Heart left ventricle (tissue), 13 donors: ENCODE data around the gene TTC7B.

ENCODE experiments used
- POLR2A ChIP-seq, 2 donors: fragments of 450-650 bp; IDR thresholded peaks; one replicate each; pipeline ENCODE4 v1.6.1; 2017; ENCODE audit warnings: antibody characterized with exemption in 2 of 2, mild to moderate bottlenecking in 2 of 2, moderate library complexity in 2 of 2
- TF ChIP-seq, protein P1 (sequence below), 12 donors: fragments of 200-600 bp; sonication (generic) in 4 of 12; IDR thresholded peaks; one replicate each; pipeline versions ENCODE4 v1.5.0 to v1.8.0; 2018 to 2022; ENCODE audit warnings: antibody characterized with exemption in 12 of 12, mild to moderate bottlenecking in 5 of 12
- donor health status: ischemic (EF 13 %, LVEDD 7.1; RV severe dilation, severe dysfunction).
- donor health status: DM: no; HTN: yes; CAD: no.
- donor health status: DM: no; HTN: no; CAD: no.
- donor health status: ischemic (EF 25% LVEDD 6.9; RV normal size, moderate dysfunction).
- donor health status: ischemic (EF 25% LVEDD 5.7; RV mildly dilated, moderate dysfunction).
- donor health status: ischemic (EF 35%, LVEDD 5.7; RV mildly dilated, moderate dysfunction).
- donor health status: nonischemic (EF 11% LVEDD 7.7; RV severe dilation, severe dysfunction).
- donor health status: DM: yes; HTN: yes; CAD: no.
- donor health status: PGD.
- donor health status: ischemic (EF 29% LVEDD 5.4; RV normal size, mild dysfunction).
- donor health status: nonischemic (EF 23%, LVEDD 6.1; RV moderate dilation, normal function).

GRCh38 chr14:90611501-90611900 is 204.7 kb downstream of the TTC7B start:
- no peak for TF ChIP-seq POLR2A (IDR thresholded peaks at IDR 0.05)
- TF ChIP-seq, protein P1, sequence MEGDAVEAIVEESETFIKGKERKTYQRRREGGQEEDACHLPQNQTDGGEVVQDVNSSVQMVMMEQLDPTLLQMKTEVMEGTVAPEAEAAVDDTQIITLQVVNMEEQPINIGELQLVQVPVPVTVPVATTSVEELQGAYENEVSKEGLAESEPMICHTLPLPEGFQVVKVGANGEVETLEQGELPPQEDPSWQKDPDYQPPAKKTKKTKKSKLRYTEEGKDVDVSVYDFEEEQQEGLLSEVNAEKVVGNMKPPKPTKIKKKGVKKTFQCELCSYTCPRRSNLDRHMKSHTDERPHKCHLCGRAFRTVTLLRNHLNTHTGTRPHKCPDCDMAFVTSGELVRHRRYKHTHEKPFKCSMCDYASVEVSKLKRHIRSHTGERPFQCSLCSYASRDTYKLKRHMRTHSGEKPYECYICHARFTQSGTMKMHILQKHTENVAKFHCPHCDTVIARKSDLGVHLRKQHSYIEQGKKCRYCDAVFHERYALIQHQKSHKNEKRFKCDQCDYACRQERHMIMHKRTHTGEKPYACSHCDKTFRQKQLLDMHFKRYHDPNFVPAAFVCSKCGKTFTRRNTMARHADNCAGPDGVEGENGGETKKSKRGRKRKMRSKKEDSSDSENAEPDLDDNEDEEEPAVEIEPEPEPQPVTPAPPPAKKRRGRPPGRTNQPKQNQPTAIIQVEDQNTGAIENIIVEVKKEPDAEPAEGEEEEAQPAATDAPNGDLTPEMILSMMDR (IDR thresholded peaks at IDR 0.05), result no peak
